ENCODE data around the gene HACD1.

The HACD1 gene

GRCh38 chr10:17617031-17617911 is at the start of gene HACD1:
Gene HACD1, minus strand, starts transcription at chr10:17617374. Its CDS starts 35 bp downstream, at chr10:17617339.
- peak; percentile 85 for DNase-seq (ENCODE audit: low spot score)

GRCh38 chr10:17665747-17666146 is 48.6 kb upstream of the HACD1 start:
- DNase-seq (ENCODE audit: low spot score), result peak; percentile 13

- DNase-seq (ENCODE audit: low spot score), result no peak
Observed at GRCh38 chr10:17663450-17663849, 46.3 kb upstream of the HACD1 start.

GRCh38 chr10:17662193-17663138 is 45.3 kb upstream of the HACD1 start:
- no peak for DNase-seq (ENCODE audit: low spot score)

GRCh38 chr10:17661510-17661909 is 44.3 kb upstream of the HACD1 start:
- no peak for DNase-seq (ENCODE audit: low spot score)

- DNase-seq (ENCODE audit: low spot score), result no peak
Observed at GRCh38 chr10:17660921-17661320, 43.7 kb upstream of the HACD1 start.

- DNase-seq (ENCODE audit: low spot score), result no peak
Observed at GRCh38 chr10:17659365-17659764, 42.2 kb upstream of the HACD1 start.

- peak; percentile 13 for DNase-seq (ENCODE audit: low spot score)
Observed at GRCh38 chr10:17657103-17657500, 39.9 kb upstream of the HACD1 start.

GRCh38 chr10:17655567-17656146 is 38.5 kb upstream of the HACD1 start:
- DNase-seq (ENCODE audit: low spot score), result peak; percentile 61

GRCh38 chr10:17655009-17655408 is 37.8 kb upstream of the HACD1 start:
- DNase-seq (ENCODE audit: low spot score), result no peak

- DNase-seq (ENCODE audit: low spot score), result no peak
Observed at GRCh38 chr10:17652585-17652984, 35.4 kb upstream of the HACD1 start.

GRCh38 chr10:17651896-17652295 is 34.7 kb upstream of the HACD1 start:
- no peak for DNase-seq (ENCODE audit: low spot score)

GRCh38 chr10:17650416-17650815 is 33.2 kb upstream of the HACD1 start:
- DNase-seq (ENCODE audit: low spot score), result no peak

GRCh38 chr10:17649836-17650235 is 32.7 kb upstream of the HACD1 start:
- no peak for DNase-seq (ENCODE audit: low spot score)

- no peak for DNase-seq (ENCODE audit: low spot score)
Observed at GRCh38 chr10:17649052-17649451, 31.9 kb upstream of the HACD1 start.

- DNase-seq (ENCODE audit: low spot score), result no peak
Observed at GRCh38 chr10:17648243-17649035, 31.3 kb upstream of the HACD1 start.

GRCh38 chr10:17647326-17647725 is 30.2 kb upstream of the HACD1 start:
- no peak for DNase-seq (ENCODE audit: low spot score)

- no peak for DNase-seq (ENCODE audit: low spot score)
Observed at GRCh38 chr10:17645621-17646345, 28.6 kb upstream of the HACD1 start.

- no peak for DNase-seq (ENCODE audit: low spot score)
Observed at GRCh38 chr10:17644485-17644943, 27.3 kb upstream of the HACD1 start.

GRCh38 chr10:17643755-17644484 is 26.7 kb upstream of the HACD1 start, which contains the start of gene STAM:
Gene STAM, plus strand, starts transcription at chr10:17644151. Its CDS starts 189 bp downstream, at chr10:17644340.
- peak; percentile 91 for DNase-seq (ENCODE audit: low spot score)

Measured in LoVo (cell line).